AML-193 (cell line): Measurements from ENCODE around the gene AMDHD1.

Source experiments
- DNase-seq, 2 experiments: peaks; one replicate each; lab custom pipeline; 2025; lab: John Stamatoyannopoulos, UW

The AMDHD1 gene

GRCh38 chr12:95943330-95943842 is at the start of gene AMDHD1:
TSS of gene AMDHD1 (plus strand) at chr12:95943331. CDS start at chr12:95943399, 68 bp downstream.
- DNase-seq = peak; percentile 26 to 50

GRCh38 chr12:95896846-95897245 is 46.3 kb upstream of the AMDHD1 start:
- DNase-seq = no peak

- DNase-seq = no peak
These were observed 45.0 kb upstream of the AMDHD1 start for GRCh38 chr12:95898081-95898480.

GRCh38 chr12:95908573-95908972 is 34.6 kb upstream of the AMDHD1 start:
- no peak for DNase-seq

GRCh38 chr12:95909871-95910270 is 33.3 kb upstream of the AMDHD1 start:
- no peak for DNase-seq

GRCh38 chr12:95918194-95918993 is 24.7 kb upstream of the AMDHD1 start:
- DNase-seq = peak; percentile 57 to 70

- DNase-seq = no peak
These were observed 24.0 kb upstream of the AMDHD1 start for GRCh38 chr12:95919110-95919509.

- no peak for DNase-seq
These were observed 20.9 kb upstream of the AMDHD1 start for GRCh38 chr12:95922231-95922630.

- DNase-seq = no peak
These were observed 2.6 kb upstream of the AMDHD1 start for GRCh38 chr12:95940514-95940913.

GRCh38 chr12:95942101-95942523 is 1.0 kb upstream of the AMDHD1 start:
- peak in 1 of 2 experiments; percentile 21 for DNase-seq

- DNase-seq = peak; percentile 79 to 82
These were observed 404 bp upstream of the AMDHD1 start, which contains the start of gene CCDC38 for GRCh38 chr12:95942524-95943329. TSS of gene CCDC38 (minus strand) at chr12:95942614. CDS start at chr12:95936509, 6,105 bp downstream.

GRCh38 chr12:95944108-95944704 is 1.1 kb downstream of the AMDHD1 start:
- no peak for DNase-seq

GRCh38 chr12:95949477-95950206 is 6.5 kb downstream of the AMDHD1 start:
- DNase-seq = no peak

- no peak for DNase-seq
These were observed 8.4 kb downstream of the AMDHD1 start for GRCh38 chr12:95951515-95951914.

GRCh38 chr12:95953000-95953399 is 9.9 kb downstream of the AMDHD1 start:
- no peak for DNase-seq

- no peak for DNase-seq
These were observed 12.5 kb downstream of the AMDHD1 start for GRCh38 chr12:95955549-95956159.

- DNase-seq = no peak
These were observed 13.5 kb downstream of the AMDHD1 start for GRCh38 chr12:95956557-95957145.

GRCh38 chr12:95959107-95959506 is 16.0 kb downstream of the AMDHD1 start:
- peak; percentile 50 to 55 for DNase-seq

- no peak for DNase-seq
These were observed 17.1 kb downstream of the AMDHD1 start for GRCh38 chr12:95960241-95960640.

- no peak for DNase-seq
These were observed 19.1 kb downstream of the AMDHD1 start for GRCh38 chr12:95962222-95962621.

- peak; percentile 39 to 62 for DNase-seq
These were observed 20.0 kb downstream of the AMDHD1 start for GRCh38 chr12:95963096-95963495.
